HL-60 (cell line): ENCODE data around the gene ALPK3.

ENCODE experiments used
- CTCF ChIP-seq: IDR thresholded peaks from one replicate; pipeline ENCODE4 v1.5.1; 2011; ENCODE audit warnings: low read length, control low read depth, inconsistent platforms; ENCODE audit not compliant: insufficient read depth
- REST ChIP-seq: IDR thresholded peaks from 2 replicates; pipeline ENCODE4 v1.6.1; 2012; ENCODE audit warnings: low read depth; ENCODE audit not compliant: insufficient replicate concordance

- TF ChIP-seq CTCF (no peak), REST (no peak)
These were observed 32.9 kb upstream of the ALPK3 start for GRCh38 chr15:84784262-84784661.
